ENCODE measurements around the gene BCDIN3D.

DNA sequence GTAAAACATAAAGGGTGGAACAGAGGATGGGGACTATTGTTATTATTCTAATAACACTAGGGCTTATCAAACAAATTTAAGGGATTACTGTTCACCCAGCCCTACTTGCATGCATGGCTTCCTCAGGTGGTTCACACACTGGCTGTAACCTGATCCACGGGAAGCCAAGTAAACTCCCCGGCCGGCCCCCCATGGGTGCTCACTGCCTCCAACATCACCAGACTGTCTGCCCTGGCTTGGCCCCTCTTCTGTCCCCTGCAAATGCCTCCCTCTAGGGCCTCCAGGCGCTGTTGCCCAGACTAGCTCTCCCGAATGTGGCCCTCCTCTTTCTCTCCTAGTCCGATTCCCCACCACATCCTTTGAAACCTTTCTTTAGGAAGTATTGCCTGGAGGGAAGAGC is 42.2 kb upstream of the BCDIN3D start:
- TF ChIP-seq CTCF (optimal IDR thresholded peaks at IDR 0.05 in 1 of 3, IDR thresholded peaks at IDR 0.05 in 1 of 3, conservative IDR thresholded peaks at IDR 0.05 in 1 of 3; ENCODE audit: extremely low read depth in 1 of 3, insufficient read depth in 2 of 3, low read length in 3 of 3) = no peak
- no peak for TF ChIP-seq EZH2 (IDR thresholded peaks at IDR 0.05; ENCODE audit: low read length)

All from keratinocyte (primary cell).